Measurements from ENCODE around the gene SNX27.
"Not testable (repeated sequence)": the region's sequence is repeated elsewhere in the genome, so short reads cannot be mapped to it uniquely, and the experiment has no call there.

The SNX27 gene

DNA sequence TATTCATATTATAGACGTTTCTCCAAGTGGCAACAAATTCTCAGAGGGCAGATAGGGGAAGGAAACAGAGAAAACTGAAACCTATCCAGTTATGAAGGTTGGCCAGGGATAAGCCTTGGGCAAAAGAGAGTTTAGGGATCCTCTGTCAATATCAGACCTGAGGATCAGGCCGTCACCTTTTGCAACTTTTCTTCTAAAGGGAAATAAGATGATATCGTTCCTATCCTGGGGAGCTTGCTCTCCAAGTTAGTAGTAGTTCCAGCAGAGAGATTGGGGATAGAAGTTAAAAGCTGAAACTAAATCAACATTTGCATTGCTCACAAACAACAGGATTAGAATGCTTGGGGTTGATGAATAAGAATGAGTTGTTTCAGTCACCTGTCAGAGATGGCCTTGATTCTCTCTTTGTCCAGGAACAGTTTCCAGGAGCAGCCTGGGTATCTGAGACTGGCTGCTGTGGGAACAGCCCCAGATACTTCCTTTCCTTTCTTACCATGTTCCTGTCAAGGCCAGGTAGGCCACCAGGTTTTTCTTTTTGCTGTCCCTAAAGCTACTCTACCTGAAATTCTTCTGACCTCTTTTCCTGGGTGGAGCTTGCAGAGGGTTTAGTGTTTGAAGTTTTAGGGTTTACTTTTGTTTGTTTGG is 112.0 kb downstream of the SNX27 start:
- DNase-seq = no peak

DNA sequence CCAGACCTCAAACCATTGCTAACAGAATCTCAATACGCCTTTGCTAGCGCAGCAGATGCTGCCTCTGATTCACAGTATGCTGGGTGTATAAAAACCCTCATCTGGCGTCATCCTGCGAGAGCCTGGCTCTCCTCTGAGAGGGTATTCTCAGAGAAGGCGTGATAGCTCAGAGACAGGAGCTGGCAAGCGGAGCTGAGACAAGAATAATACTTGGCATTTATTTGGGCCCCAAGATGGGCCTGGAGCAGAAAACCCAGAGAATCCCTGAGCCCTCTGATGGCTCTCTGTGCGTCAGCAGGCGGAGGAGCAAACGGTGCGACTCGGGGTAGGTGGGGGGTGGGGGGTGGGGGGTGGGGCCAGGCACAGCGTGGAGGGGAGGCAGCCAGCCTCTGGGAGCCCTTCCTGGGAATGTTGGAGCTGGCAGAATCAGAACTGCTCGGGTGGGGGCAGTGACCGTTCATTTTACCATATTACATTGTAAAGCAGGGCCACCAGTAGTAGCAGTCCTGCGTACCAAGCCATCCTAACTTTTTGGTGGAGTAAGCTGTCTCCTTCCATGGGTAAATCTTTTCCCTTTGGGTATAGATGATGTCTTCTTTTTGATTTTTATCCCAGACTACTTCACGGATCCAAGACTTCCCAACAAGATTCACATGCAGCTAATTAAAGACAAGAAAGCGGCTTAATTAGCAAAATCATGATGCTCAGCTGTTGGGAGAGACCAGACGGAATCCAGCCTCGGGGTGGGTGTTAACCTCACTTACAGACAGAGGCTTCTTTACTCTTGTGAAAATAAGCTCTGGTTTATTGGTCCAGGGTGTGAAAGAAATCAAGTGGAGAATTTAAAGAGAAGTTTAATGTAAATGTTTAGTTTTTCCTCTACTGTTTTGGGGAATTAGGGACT is 116.6 kb downstream of the SNX27 start:
- no peak for DNase-seq

DNA sequence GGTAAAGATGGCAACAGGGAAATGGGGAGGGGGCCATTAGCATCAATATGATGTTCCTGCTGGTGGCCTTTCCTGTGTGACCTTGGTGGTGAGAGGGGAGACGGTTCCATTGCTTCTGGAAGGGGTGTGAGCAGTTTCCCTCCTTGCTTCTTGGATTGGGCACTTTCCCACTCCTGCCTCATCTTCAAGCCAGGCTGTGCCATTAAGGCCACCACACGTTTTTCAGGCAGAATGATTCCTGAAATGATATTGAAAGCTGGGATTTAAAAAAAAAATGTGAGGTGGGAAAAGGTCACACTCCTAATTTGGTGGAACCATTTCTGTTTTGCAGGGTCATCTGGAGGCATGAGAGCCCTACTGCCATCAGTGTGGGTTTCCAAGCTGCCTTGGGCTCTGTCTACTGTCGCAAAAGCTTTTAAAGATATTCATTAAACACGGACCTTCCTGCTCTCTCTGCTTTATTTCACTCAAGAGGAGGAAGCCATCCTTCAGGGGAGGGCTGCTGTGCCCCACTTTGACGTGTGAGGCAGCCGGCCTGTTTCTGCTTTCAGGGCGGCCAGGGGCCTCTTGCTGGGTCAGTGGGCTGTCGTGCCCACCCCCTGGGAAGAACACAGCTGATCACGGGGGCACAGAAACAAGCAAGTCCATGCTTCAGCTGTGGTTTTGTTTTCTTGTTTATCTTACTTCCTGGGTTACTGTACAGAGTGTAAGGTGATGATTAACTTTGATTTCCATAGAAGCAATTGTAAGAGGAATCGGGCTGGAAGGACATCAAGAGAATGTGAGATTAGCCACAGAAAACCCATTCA is 117.5 kb downstream of the SNX27 start:
- no peak for DNase-seq

DNA sequence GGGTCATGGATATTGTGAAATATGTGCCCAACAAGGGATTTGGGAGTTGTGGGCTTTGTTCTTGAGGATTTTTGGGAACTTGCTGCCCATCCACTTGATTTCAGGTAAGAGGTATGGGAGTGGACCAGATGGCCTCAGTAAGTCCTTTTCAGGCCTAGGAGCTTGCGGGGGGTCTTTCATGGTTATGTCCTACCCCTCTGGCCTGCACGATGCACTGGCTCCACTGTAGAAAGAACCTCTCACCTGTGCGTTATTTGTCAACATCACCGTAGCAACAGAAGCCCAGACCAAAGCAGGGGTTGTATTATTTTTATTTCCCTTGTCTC is 118.1 kb downstream of the SNX27 start:
- DNase-seq = no peak

DNA sequence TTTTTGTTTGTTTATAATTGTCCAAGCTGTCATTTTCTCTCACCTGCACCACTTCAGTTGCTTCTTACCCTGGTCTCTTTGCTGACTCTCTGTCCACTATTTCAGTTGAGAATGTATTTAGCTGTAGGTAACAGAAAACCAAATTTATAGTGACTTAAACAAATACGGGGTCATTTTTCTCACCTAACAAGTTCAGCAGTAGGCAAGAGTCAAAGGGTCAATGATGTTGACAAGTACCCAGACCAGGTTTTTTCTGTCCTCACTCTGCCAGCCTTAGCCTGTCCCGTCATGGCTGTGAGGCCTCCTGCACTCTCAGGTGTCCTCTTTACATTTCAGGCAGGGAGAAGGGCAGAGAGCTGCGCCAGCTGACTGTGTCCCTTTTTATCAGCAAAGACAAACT is 121.3 kb downstream of the SNX27 start:
- no peak for DNase-seq

DNA sequence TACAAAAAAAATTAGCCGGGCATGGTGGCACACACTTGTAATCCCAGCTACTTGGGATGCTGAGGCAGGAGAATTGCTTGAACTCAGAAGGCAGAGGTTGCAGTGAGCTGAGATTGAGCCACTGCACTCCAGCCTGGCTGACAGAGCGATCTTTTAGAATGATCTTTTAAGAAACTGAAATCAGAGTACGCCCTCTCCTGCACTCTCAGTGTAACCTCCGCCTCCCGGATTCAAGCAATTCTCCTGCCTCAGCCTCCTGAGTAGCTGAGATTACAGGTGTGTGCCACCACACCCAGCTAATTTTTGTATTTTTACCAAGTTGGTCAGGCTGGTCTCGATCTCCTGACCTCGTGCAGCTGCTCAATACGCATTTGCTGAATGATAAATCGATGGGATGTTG is 122.1 kb downstream of the SNX27 start:
- DNase-seq = not testable (repeated sequence)

DNA sequence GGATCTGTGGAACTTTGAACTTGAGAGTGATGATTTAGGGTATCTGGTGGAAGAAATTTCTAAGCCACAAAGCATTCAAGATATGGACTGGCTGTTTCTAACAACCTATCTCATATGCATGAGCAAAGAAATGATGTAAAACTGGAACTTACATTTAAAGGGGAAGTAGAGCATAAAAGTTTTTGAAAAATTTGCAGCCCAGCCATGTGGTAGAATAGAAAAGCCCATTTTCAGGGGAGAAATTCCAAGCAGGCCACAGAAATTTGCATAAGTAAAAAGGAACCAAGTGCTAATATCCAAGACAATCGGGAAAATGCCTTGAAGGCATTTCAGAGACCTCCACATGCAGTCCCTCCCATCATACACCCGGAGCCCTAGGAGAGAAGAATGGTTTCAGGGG is 125.2 kb downstream of the SNX27 start:
- DNase-seq = no peak

DNA sequence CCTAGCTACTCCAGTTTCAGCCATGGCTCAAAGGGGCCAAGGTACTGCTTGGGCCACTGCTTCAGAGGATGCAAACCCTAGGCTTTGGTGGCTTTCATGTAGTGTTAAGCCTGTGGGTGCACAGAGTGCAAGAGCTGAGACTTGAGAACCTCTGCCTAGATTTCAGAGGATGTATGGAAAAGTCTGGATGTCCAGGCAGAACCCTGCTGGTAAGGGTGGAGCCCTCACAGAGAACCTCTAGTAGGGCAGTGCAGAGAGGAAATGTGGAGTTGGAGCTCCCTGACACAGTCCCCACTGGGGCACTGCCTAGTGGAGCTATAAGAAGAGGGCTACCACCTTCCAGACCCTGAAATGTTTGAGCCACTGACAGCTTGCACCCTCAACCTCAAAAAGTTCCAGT is 125.6 kb downstream of the SNX27 start:
- DNase-seq = no peak

DNA sequence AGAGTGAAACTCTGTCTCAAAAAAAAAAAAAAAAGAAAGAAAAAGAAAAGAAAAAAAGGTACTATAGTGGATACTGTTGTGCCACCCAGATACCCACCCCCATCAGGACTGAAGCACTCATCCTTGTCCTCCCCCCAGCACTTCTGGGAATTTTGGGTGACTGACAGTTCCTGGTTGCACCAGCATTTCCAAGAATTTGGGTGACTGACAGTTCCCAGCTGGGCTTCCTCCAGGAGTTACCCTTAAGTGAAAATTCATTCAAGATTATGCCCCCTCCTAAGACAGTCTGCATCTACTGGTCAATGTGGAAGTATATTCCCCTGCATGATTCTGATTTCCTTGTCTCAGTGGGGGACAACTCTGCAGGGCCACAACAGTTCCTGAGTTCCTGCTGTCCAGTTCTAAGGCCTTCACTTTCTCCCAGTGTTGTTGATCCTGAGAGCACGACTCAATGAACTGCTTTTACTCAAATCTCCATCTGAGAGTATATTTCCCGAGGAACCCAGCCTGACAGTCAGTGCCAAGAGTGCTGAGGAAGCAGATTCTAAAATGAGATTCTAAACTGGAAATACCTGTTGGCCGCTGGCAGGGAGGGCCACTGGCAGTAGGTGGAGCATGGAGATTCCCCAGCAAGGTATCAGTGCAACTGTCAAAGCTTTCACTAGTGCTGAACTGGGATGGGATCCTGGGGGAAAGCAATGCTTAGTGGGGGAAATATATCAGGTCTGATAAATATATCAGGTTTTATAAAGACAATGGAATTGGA is 127.9 kb downstream of the SNX27 start:
- no peak for DNase-seq

DNA sequence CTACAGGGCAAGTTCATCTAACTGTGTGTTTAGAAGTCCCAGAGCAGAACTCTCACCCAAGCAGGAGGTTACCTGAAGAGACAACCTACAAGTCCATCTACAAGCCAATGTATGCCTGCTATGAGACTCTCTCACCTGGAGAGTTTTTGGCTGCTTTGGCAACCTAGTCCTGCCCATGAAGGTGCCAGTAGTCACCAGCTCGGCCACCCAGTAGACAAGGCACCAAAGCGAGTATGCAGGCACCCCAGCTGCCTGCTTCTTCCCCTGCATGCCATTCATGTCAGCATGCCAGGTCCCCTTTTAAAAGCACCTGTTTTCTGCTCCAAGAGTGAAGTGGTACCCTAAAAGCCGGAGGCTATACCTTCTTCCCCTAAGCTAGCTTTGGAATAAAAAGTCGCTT is 129.7 kb downstream of the SNX27 start:
- DNase-seq = no peak
